Fibroblast of skin of right quadriceps (primary cell): ENCODE results near the gene NHLRC2.
"Not testable (repeated sequence)": the region's sequence is repeated elsewhere in the genome, so short reads cannot be mapped to it uniquely, and the experiment has no call there.

Source experiments
- DNase-seq: peaks from one replicate; pipeline ENCODE4 v3.0.0-alpha.2; 2013

Gene NHLRC2

GRCh38 chr10:113912582-113912981, 58.1 kb downstream of the NHLRC2 start:
- DNase-seq = no peak

GRCh38 chr10:113914956-113915355, 60.5 kb downstream of the NHLRC2 start:
- DNase-seq = no peak

GRCh38 chr10:113915540-113915939, 61.1 kb downstream of the NHLRC2 start:
- DNase-seq = no peak

DNA sequence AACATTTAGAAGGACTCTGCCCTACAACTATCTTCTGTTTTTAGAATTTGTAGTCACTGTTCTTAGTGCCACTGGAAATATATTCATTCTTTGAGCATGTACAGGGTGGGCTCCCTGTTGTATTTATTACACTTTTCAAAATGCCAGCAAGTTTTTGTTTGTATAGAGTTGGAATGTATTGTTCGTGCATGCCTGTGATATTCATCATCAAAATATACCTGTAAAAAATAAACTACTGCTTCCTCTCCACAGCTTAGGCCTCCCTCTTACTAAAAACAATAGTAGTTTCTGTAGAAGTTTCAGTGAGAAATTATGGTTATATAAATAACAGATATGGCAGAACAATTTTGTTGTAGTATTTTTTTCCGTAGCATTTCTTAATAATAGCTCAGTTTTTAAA, 61.6 kb downstream of the NHLRC2 start:
- DNase-seq = no peak

DNA sequence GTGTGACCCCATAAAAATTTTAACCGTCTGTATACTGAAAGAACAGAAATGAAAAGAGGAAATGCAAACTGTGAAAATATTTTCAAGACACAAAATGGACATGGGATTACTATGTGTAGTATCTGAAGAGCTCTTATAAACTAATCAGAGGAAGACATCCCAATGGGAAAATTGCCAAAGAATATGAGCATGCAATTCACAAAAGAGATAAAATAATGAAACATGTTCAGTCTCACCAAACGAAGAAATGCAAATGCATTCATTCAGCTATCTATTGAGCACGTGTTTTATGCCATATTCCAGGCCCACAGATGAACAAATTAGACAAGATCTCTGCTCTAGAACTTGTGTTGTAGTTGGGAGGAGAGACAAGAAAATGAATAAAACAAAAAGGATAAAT, 63.2 kb downstream of the NHLRC2 start:
- no peak for DNase-seq

DNA sequence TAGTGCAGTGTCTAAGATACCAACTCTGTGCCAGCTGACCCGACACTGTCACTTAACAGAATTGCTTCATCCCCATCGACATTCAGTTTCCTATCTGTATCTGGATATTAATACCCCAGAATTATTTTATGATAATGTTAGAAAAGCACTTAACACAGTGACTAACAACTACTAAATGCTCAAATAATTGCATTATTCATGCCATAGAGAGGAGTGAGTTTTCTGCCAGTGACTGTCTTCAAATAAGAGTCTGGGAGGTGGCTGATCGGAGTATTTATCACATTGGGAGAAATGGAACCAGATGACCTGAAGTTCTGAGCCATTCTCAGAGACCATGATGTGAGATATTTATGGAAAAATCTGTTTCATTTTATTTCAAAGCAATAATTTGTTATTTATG, 65.7 kb downstream of the NHLRC2 start:
- no peak for DNase-seq

- DNase-seq = no peak
Observed at GRCh38 chr10:113920875-113921274, 66.4 kb downstream of the NHLRC2 start.

GRCh38 chr10:113921561-113922370, 67.3 kb downstream of the NHLRC2 start:
- DNase-seq = no peak

DNA sequence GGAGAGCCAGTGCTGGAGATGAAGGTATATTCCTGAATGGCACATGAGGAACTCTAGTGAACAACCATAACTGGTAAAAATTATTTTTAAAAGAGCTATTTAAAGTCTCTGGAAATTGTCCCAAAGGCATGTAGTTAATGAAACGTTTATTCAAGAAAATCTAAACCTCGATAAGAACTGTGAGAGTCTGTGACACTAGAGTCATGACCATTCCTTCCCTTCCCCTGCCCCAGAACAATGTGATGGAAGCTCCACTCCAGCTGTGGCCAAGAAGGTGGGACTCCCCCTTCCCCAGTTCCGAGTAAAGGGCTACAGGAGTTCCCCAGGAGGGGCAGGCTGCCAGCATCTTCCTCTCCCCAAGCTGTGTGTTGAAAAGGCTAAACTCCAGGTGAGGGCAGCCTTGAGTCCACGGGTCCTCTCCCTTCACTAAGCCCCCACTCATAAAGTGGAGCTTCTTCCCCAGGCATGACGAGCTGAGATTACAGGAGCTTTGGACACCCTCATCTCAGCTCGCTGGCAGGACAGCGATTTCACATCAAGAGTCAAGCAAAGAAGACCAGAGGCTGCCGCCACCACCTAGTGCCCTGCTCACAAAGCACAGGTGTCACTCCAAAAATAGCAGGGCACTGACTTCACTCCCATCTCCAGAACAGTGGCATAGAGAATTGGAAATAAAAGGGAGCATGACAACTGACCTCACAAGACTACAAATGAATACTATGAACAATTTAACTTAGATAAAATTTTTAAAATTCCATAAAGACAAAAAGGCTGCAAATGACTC, 68.5 kb downstream of the NHLRC2 start:
- no peak for DNase-seq

DNA sequence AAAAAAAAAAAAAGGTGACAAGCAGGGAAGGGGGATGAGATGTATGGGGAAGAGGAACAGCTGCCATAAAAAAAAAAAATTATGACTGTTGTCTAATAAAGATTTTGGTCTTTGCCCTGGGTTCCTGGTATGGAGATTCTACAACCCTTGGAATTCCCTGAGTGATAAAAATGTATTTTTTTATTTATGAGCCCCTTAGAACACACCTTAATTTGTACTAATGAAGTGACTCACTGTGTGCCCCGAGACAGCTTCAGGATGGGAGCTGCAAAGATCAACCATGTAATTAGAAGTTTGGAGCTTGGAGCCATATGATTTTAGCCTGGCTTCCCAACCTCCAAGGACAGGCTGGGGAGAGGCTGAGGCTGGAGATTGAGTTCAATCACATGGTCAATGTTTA, 69.7 kb downstream of the NHLRC2 start:
- DNase-seq = no peak

GRCh38 chr10:113924664-113925063, 70.2 kb downstream of the NHLRC2 start:
- DNase-seq = no peak

GRCh38 chr10:113927440-113927839, 73.0 kb downstream of the NHLRC2 start:
- DNase-seq = no peak

- no peak for DNase-seq
Observed at GRCh38 chr10:113928830-113929229, 74.4 kb downstream of the NHLRC2 start.

DNA sequence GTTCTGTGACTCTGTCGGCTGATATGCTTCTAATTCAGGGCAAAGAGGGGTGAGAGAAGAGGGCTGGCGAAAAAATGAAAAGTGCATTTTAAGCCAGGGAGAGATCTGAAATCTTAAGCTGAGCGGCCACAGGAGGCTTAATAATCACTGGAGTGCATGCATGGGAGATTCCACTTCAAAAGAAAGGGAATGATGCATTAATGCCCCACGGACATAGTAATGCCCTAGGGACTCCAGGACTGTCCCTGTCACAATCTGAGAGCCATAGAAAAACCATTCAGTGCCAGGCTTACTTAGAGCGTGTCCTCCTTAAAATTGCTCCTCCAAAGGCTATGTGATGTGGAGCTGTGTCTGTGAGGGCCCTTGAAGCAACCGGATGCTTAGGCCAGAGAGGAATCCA, 75.1 kb downstream of the NHLRC2 start:
- DNase-seq = no peak

DNA sequence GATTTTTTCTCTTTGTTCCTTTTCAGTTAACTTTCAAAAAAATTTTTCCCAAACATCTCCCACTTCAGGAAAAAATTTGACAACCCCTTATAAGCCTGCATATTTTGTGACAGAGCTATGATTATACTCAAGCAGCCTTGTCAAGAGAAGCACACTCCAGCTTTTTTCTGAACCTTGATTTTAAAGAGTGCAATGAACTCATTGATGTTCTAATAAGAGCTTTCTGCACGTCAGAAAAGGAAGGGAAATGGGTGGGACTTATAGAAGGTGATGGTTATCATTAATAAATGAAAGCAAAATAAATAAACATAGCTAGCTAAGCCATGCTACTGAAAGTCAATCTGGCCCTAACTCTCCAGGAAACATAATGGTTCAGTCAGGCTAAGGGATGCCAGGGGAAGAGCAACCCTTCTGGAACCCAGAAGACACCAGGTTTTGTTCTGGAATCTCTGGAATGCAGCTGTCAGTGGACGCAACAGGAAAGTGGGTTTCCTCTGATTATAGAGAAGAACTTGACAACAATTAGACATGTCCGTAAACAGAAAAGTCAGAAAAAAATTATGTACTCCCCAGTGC, 76.1 kb downstream of the NHLRC2 start:
- DNase-seq = no peak

- DNase-seq = no peak
Observed at GRCh38 chr10:113932854-113933253, 78.4 kb downstream of the NHLRC2 start.

DNA sequence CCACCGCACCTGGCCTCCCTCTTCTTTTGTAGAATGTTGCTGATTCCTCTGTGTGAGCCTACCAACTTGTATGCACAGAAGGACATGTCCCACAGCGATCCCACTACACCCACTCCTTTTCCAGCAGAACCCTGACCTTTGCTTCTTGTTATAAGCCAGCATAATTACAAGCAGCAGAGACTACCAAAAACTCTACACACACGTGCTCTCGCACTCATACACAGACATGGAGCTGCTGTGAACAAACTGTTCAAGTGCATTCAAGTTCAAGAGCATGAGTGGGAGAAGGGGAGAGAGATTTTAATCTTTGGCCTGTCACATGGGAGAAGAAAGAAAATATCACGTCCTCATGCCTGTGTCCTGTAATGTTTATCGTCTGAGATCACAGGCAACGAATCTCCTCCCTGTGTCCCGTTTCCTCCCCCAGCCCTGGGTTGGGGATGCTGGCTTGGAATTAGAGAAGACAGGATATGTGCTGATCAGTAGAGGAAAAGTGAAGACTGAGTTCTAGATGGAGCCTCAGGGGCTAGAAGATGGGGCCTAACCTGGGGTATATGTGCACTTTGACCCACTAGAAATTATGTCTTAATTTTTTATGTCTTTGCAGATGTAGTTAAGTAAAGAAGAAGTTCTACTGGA, 79.6 kb downstream of the NHLRC2 start:
- DNase-seq = no peak

DNA sequence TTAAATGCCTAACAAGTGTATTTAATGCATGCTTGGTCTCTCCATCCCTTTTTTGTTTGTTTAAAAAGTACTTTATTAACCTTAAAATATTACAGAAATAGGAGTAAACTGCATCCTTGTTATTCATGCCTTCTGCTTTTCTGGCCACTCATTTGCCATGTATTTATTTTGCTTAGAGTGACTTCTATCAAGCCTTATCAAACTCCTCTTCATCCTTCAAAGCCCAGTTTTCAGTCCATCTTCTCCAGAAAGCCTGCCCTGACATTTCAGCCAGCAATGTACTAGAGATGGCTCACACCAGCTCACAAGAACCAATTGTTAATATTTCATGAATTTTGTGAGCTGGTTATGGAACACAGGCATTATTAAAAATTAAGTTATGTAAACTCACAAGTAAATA, 82.8 kb downstream of the NHLRC2 start:
- DNase-seq = no peak

DNA sequence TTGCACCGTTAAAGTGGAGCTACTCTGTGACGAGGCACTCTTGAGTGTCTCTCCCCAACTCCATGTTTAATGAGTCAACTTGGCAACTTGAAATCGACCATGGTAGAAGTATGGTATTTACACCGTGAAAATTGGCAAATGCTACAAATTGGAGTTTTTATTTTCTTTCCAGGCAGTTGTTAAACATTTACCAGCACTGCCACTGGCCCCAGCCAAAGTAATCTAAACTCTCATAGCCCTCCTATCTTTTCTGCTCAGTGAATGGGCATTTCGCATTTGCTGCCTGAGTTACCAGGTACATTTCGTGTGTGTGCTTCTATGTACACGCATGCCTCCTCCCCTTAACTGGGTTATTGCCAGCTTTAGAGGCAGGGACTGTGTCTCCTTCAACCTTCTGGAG, 83.3 kb downstream of the NHLRC2 start:
- DNase-seq = no peak

GRCh38 chr10:113939212-113939860, 84.9 kb downstream of the NHLRC2 start:
- no peak for DNase-seq

- DNase-seq = no peak
Observed at GRCh38 chr10:113941140-113941539, 86.7 kb downstream of the NHLRC2 start.

DNA sequence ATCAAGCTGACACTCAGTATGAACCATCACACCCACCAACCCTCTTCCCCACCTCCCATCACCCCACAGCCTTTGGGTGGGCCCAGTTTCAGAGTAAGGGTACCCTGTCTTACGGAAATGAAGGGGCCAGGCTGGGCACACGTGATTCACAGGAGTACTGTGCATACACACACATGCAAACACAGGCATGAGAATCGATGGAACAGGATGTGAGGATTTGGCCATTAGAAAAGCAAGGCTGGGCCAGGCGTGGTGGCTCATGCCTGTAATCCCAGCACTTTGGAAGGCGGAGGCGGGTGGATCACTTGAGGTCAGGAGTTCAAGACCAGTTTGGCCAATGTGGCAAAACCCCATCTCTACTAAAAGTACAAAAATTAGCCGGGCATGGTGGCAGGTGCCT, 88.7 kb downstream of the NHLRC2 start:
- not testable (repeated sequence) for DNase-seq
